ENCODE measurements around the gene AGMO.

The AGMO gene

GRCh38 chr7:15560968-15561367 lies 847 bp downstream of the AGMO start:
- Histone ChIP-seq H3K4me2 (no peak overlapping the region), H3K79me2 (ENCODE audit: insufficient read depth, low read depth) (no peaks in the 10 kb centered on the region), H3K27me3 (ENCODE audit: insufficient read depth, low read depth) (no peaks in the 10 kb centered on the region)

GRCh38 chr7:15559416-15559928 lies 2.3 kb downstream of the AGMO start:
- H3K27me3 ChIP-seq (ENCODE audit: insufficient read depth, low read depth): no peaks in the 10 kb centered on the region
- H2AFZ ChIP-seq (ENCODE audit: low read depth): no peak overlapping the region
- H4K20me1 ChIP-seq (ENCODE audit: insufficient read depth): no peaks in the 10 kb centered on the region
- no peak for TF ChIP-seq CTCF (conservative IDR thresholded peaks at IDR 0.05; ENCODE audit: low read depth, low read length)
- H3K4me3 ChIP-seq (IDR thresholded peaks at IDR 0.05; ENCODE audit: insufficient read depth, low read depth, low read length): no peak overlapping the region
- H3K36me3 ChIP-seq (ENCODE audit: insufficient read depth): no peaks in the 10 kb centered on the region
- no peak overlapping the region for H3K9ac ChIP-seq
- no peaks in the 10 kb centered on the region for H3K4me1 ChIP-seq (ENCODE audit: low read depth, poor library complexity, severe bottlenecking)
- no peak overlapping the region for H3K4me2 ChIP-seq
- no peak overlapping the region for H3K27ac ChIP-seq
- H3K79me2 ChIP-seq (ENCODE audit: insufficient read depth, low read depth): no peaks in the 10 kb centered on the region

More at GRCh38 chr7:15560968-15561367, 847 bp downstream of the AGMO start:
- Histone ChIP-seq H3K9ac (no peak overlapping the region), H3K27ac (no peak overlapping the region), H4K20me1 (ENCODE audit: insufficient read depth) (no peaks in the 10 kb centered on the region), H2AFZ (ENCODE audit: low read depth) (no peak overlapping the region), H3K4me3 (IDR thresholded peaks at IDR 0.05; ENCODE audit: insufficient read depth, low read depth, low read length) (no peak overlapping the region), H3K4me1 (ENCODE audit: low read depth, poor library complexity, severe bottlenecking) (no peaks in the 10 kb centered on the region), H3K36me3 (ENCODE audit: insufficient read depth) (no peaks in the 10 kb centered on the region)
- no peak for TF ChIP-seq CTCF (conservative IDR thresholded peaks at IDR 0.05; ENCODE audit: low read depth, low read length)

- Histone ChIP-seq H3K4me2 (no peak overlapping the region), H3K79me2 (ENCODE audit: insufficient read depth, low read depth) (no peaks in the 10 kb centered on the region), H3K27ac (no peak overlapping the region), H3K36me3 (ENCODE audit: insufficient read depth) (no peaks in the 10 kb centered on the region), H3K4me3 (IDR thresholded peaks at IDR 0.05; ENCODE audit: insufficient read depth, low read depth, low read length) (no peak overlapping the region), H2AFZ (ENCODE audit: low read depth) (no peak overlapping the region), H3K4me1 (ENCODE audit: low read depth, poor library complexity, severe bottlenecking) (no peaks in the 10 kb centered on the region), H3K27me3 (ENCODE audit: insufficient read depth, low read depth) (no peaks in the 10 kb centered on the region), H3K9ac (no peak overlapping the region), H4K20me1 (ENCODE audit: insufficient read depth) (no peaks in the 10 kb centered on the region)
- TF ChIP-seq CTCF (conservative IDR thresholded peaks at IDR 0.05; ENCODE audit: low read depth, low read length): no peak
Observed at GRCh38 chr7:15558756-15559155, 3.1 kb downstream of the AGMO start.

GRCh38 chr7:15557686-15558085 lies 4.1 kb downstream of the AGMO start:
- Histone ChIP-seq H3K4me3 (IDR thresholded peaks at IDR 0.05; ENCODE audit: insufficient read depth, low read depth, low read length) (no peak overlapping the region), H4K20me1 (ENCODE audit: insufficient read depth) (no peaks in the 10 kb centered on the region), H2AFZ (ENCODE audit: low read depth) (no peak overlapping the region), H3K27ac (no peak overlapping the region), H3K79me2 (ENCODE audit: insufficient read depth, low read depth) (no peaks in the 10 kb centered on the region), H3K36me3 (ENCODE audit: insufficient read depth) (no peaks in the 10 kb centered on the region), H3K9ac (no peak overlapping the region), H3K27me3 (ENCODE audit: insufficient read depth, low read depth) (no peaks in the 10 kb centered on the region), H3K4me2 (no peak overlapping the region), H3K4me1 (ENCODE audit: low read depth, poor library complexity, severe bottlenecking) (no peaks in the 10 kb centered on the region)
- no peak for TF ChIP-seq CTCF (conservative IDR thresholded peaks at IDR 0.05; ENCODE audit: low read depth, low read length)
